Measurements from ENCODE around the gene RNF213.

- no peak for TF ChIP-seq EP300 (IDR thresholded peaks at IDR 0.05)
- TF ChIP-seq CTCF (IDR thresholded peaks at IDR 0.05), result no peak
- TF ChIP-seq POLR2A (IDR thresholded peaks at IDR 0.05), result no peak
Observed at GRCh38 chr17:80445726-80446110, 185.1 kb downstream of the RNF213 start.
